HepG2 (cell line): ENCODE data around the gene SEPTIN11. TPM values are rescaled to one million over a fixed set of nuclear protein-coding genes. Genes with fewer than 3 reads are reported as not detected.

ENCODE experiments used
- ATAC-seq: fragments of 200-7000 bp; cut with Tn5 transposase; 3 replicates; pipeline ENCODE4 v1.9.1; 2020; ENCODE audit warnings: mild to moderate bottlenecking, moderate library complexity
- BruUV-seq: library from RNA; stranded (reverse); fragments of 400-500 nt; replicated peaks from 2 replicates; lab custom pipeline; 2021; lab: Mats Ljungman, UMichigan
- CTCF ChIA-PET: fragments of 300-600 bp; formaldehyde crosslinking; extraction: SDS; loops from one replicate; lab custom pipeline; 2021; ENCODE audit warnings: low total read pairs, inconsistent platforms, low intra/inter-chr PET ratio; lab: Yijun Ruan, JAX
- POLR2A ChIA-PET: fragments of 350-600 bp; sonication (Branson Sonifier 250); formaldehyde crosslinking; loops from one replicate; lab custom pipeline; 2020; ENCODE audit warnings: antibody characterized with exemption, inconsistent platforms; lab: Yijun Ruan, JAX
- DNase-seq: peaks from one replicate; pipeline ENCODE4 v3.0.0-alpha.2; 2015; ENCODE audit warnings: low spot score
- FAIRE-seq: peaks from 3 replicates; lab custom pipeline; 2011; peaks lifted over from hg19 to GRCh38; lab: Jason Lieb, UNC
- H2AFZ ChIP-seq: one replicate; pipeline ENCODE4 v1.6.1; 2011; ENCODE audit warnings: low read length, inconsistent platforms
- H3K27ac ChIP-seq: fragments of 300-600 bp; 3 replicates; pipeline ENCODE4 v1.8.0; 2011; ENCODE audit warnings: mixed run types, mild to moderate bottlenecking, mixed read lengths, low read length, inconsistent platforms; ENCODE audit not compliant: insufficient read depth; ENCODE audit errors: extremely low read length
- H3K27me3 ChIP-seq, 2 experiments: fragments of 200-600 bp in 1 of 2; 2 replicates in 1 of 2; 3 replicates in 1 of 2; pipeline versions ENCODE4 v1.6.0 to v1.8.0; 2011; ENCODE audit warnings: low read length in 2 of 2, mild to moderate bottlenecking in 2 of 2, moderate library complexity in 2 of 2, inconsistent platforms in 1 of 2; ENCODE audit not compliant: insufficient read depth in 2 of 2, control insufficient read depth in 1 of 2
- H3K36me3 ChIP-seq, 2 experiments: fragments of 200-600 bp in 1 of 2; replicated peaks in 1 of 2; 2 replicates in 1 of 2; 3 replicates in 1 of 2; pipeline versions ENCODE4 v1.5.1 to v1.8.0; 2011; ENCODE audit warnings: low read length in 2 of 2, inconsistent platforms in 1 of 2; ENCODE audit not compliant: insufficient read depth in 2 of 2, control insufficient read depth in 1 of 2
- H3K4me1 ChIP-seq: 2 replicates; pipeline ENCODE4 v1.5.1; 2012; ENCODE audit warnings: low read length, inconsistent platforms; ENCODE audit not compliant: insufficient read depth
- H3K4me2 ChIP-seq: 2 replicates; pipeline ENCODE4 v1.6.0; 2011; ENCODE audit warnings: low read depth, low read length, inconsistent platforms
- H3K4me3 ChIP-seq, 3 experiments: fragments of 200-600 bp in 1 of 3; sonication (generic), shearing (Covaris generic) in 1 of 3; replicated peaks in 1 of 3; 2 replicates each; pipeline ENCODE4 v1.5.1; 2011 to 2016; ENCODE audit warnings: low read length in 3 of 3, inconsistent platforms in 2 of 3, low read depth in 2 of 3, mild to moderate bottlenecking in 2 of 3, control low read depth in 1 of 3, mixed read lengths in 1 of 3; ENCODE audit not compliant: insufficient read depth in 1 of 3
- H3K79me2 ChIP-seq: one replicate; pipeline ENCODE4 v1.6.1; 2011; ENCODE audit warnings: low read length, inconsistent platforms; ENCODE audit not compliant: insufficient read depth
- H3K9ac ChIP-seq: 2 replicates; pipeline ENCODE4 v1.6.0; 2011; ENCODE audit warnings: mild to moderate bottlenecking, low read depth, low read length, inconsistent platforms; ENCODE audit not compliant: insufficient read depth
- H3K9me3 ChIP-seq: 2 replicates; pipeline ENCODE4 v1.5.1; 2012; ENCODE audit warnings: mild to moderate bottlenecking, low read length
- H4K20me1 ChIP-seq: 2 replicates; pipeline ENCODE4 v1.6.0; 2011; ENCODE audit warnings: inconsistent platforms, mild to moderate bottlenecking, low read length, moderate library complexity; ENCODE audit not compliant: insufficient read depth
- FOXC1 ChIP-seq: sonication (generic); formaldehyde crosslinking; IDR thresholded peaks from 2 replicates; pipeline ENCODE4 v1.8.0; 2022; ENCODE audit warnings: mild to moderate bottlenecking, missing genetic modification reagents, borderline replicate concordance
- IKZF1 ChIP-seq: fragments of 450-650 bp; IDR thresholded peaks from 2 replicates; pipeline ENCODE4 v1.7.1; 2016
- PITX1 ChIP-seq: sonication (generic); formaldehyde crosslinking; IDR thresholded peaks from 2 replicates; pipeline ENCODE4 v1.5.1; 2020; ENCODE audit warnings: mild to moderate bottlenecking, missing genetic modification reagents
- RFX3 ChIP-seq: IDR thresholded peaks from 2 replicates; pipeline ENCODE4 v1.6.1; 2016; ENCODE audit warnings: missing biosample characterization, missing genetic modification reagents
- SMARCC2 ChIP-seq: fragments of 450-650 bp; IDR thresholded peaks from 2 replicates; pipeline ENCODE4 v1.6.1; 2017; ENCODE audit warnings: antibody characterized with exemption, mild to moderate bottlenecking
- SMC3 ChIP-seq: IDR thresholded peaks from 2 replicates; pipeline ENCODE4 v1.6.1; 2011; ENCODE audit warnings: low read length, improper control_type of control experiment
- ZFP37 ChIP-seq: sonication (generic); formaldehyde crosslinking; IDR thresholded peaks from 2 replicates; pipeline ENCODE4 v1.4.0; 2020; ENCODE audit warnings: missing genetic modification reagents, borderline replicate concordance
- ZNF317 ChIP-seq: sonication (generic); formaldehyde crosslinking; IDR thresholded peaks from 2 replicates; pipeline ENCODE4 v1.5.0; 2020; ENCODE audit warnings: mild to moderate bottlenecking, missing genetic modification reagents
- ZNF563 ChIP-seq: sonication (generic); formaldehyde crosslinking; IDR thresholded peaks from 2 replicates; pipeline ENCODE4 v1.8.0; 2022; ENCODE audit warnings: mild to moderate bottlenecking, moderate library complexity, missing genetic modification reagents
- ZNF589 ChIP-seq: sonication (generic); formaldehyde crosslinking; conservative IDR thresholded peaks from 2 replicates; pipeline ENCODE4 v1.8.0; 2022; ENCODE audit warnings: mild to moderate bottlenecking, moderate library complexity, missing genetic modification reagents
- WGBS: methylation state at CpG from one replicate; pipeline ENCODE4 v1.1.6; 2017; ENCODE audit warnings: low lambda C conversion rate; 5-methylcytosine and 5-hydroxymethylcytosine counted together
- in situ Hi-C: cut with HindIII; loops from 2 replicates; pipeline ENCODE4 v1.10.0; 2017; ENCODE audit warnings: low pct_unique_long_range_greater_than_20kb; ENCODE audit not compliant: extremely low pct_ligation_motif_present
- intact Hi-C: fragments of 100-400 bp; cut with micrococcal nuclease; formaldehyde crosslinking; loops from one replicate; pipeline ENCODE4 v1.10.0; 2022; ENCODE audit not compliant: unreplicated experiment
- polyA plus RNA-seq, 8 experiments: library from polyadenylated mRNA; depleted of rRNA in 3 of 8; stranded (reverse) in 7 of 8; unstranded in 1 of 8; fragments of >200 nt; fragmentation: Illumina TruSeq in 4 of 8; extraction: Trizol in 4 of 8; gene quantifications; 2 replicates each; pipeline versions ENCODE4 v1.2.1 to v1.2.3, GENCODE V29; 2011 to 2016; ENCODE audit warnings: low read depth in 4 of 8, missing spikeins in 1 of 8, mixed read lengths in 1 of 8; ENCODE audit not compliant: insufficient read depth in 1 of 8
- total RNA-seq, 5 experiments: library from RNA; depleted of rRNA; stranded (reverse); fragments of >200 nt; fragmentation: Illumina TruSeq; extraction: Trizol; gene quantifications; 2 replicates each; pipeline ENCODE4 v1.2.3, GENCODE V29; 2016; ENCODE audit warnings: low read depth in 1 of 5
- TF ChIP-seq, protein P1 (sequence below): sonication (generic); formaldehyde crosslinking; IDR thresholded peaks from 2 replicates; pipeline ENCODE4 v1.5.1; 2020; ENCODE audit warnings: mild to moderate bottlenecking, missing genetic modification reagents
- TF ChIP-seq, protein P2 (sequence below): fragments of 450-650 bp; IDR thresholded peaks from 2 replicates; pipeline ENCODE4 v1.6.1; 2017; ENCODE audit warnings: mild to moderate bottlenecking
- TF ChIP-seq, protein P3 (sequence below), 2 experiments: sonication (generic) in 1 of 2; formaldehyde crosslinking in 1 of 2; IDR thresholded peaks; 2 replicates each; pipeline versions ENCODE4 v1.6.1 to v1.9.0; 2014 to 2022; ENCODE audit warnings: antibody characterized with exemption in 1 of 2, borderline replicate concordance in 1 of 2, inconsistent platforms in 1 of 2, low read depth in 1 of 2, missing genetic modification reagents in 1 of 2

Gene SEPTIN11
- total and polyA plus RNA-seq, 2 of the 13 experiments (the other 11 are each of a cell fraction or from before 2014, with no cell fraction given), result 28.9 to 47.3 TPM

DNA sequence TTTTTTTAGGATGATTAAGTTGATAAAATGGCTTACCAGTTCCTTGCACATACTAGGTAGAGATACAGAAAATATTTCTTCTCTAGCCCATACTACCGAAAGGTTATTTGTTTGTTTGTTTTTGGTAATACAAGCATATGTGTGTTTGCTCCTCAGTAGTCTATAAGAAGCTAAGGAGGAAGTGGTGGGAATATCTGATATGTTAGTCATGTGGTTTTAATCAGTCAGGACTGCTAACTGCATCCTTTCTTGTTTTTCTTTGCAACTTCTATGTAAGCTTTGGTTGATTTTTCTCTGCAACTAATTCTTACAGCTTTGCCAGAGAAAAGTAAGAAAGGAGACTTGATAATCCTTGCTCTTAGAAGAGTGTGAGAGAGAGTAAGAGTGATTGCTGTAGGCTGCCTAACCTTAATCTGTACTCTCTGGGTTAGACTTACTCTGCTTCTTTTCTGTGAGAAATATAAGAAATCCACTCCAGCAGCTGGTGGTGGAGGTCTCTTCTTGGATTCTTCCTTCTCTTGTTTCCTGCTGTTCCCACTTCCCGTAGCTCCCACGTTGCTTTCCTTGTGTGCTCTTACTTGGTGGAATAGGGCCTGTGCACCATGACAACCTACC, 28.3 kb downstream of the SEPTIN11 start:
- in situ Hi-C loops, result no loop called here
- no peak for FAIRE-seq
- no peak overlapping the region for H3K4me2 ChIP-seq
- no peak for TF ChIP-seq IKZF1
- TF ChIP-seq ZFP37 (CRISPR knock-in tag), result no peak
- TF ChIP-seq PITX1, result no peak
- TF ChIP-seq, protein P1, sequence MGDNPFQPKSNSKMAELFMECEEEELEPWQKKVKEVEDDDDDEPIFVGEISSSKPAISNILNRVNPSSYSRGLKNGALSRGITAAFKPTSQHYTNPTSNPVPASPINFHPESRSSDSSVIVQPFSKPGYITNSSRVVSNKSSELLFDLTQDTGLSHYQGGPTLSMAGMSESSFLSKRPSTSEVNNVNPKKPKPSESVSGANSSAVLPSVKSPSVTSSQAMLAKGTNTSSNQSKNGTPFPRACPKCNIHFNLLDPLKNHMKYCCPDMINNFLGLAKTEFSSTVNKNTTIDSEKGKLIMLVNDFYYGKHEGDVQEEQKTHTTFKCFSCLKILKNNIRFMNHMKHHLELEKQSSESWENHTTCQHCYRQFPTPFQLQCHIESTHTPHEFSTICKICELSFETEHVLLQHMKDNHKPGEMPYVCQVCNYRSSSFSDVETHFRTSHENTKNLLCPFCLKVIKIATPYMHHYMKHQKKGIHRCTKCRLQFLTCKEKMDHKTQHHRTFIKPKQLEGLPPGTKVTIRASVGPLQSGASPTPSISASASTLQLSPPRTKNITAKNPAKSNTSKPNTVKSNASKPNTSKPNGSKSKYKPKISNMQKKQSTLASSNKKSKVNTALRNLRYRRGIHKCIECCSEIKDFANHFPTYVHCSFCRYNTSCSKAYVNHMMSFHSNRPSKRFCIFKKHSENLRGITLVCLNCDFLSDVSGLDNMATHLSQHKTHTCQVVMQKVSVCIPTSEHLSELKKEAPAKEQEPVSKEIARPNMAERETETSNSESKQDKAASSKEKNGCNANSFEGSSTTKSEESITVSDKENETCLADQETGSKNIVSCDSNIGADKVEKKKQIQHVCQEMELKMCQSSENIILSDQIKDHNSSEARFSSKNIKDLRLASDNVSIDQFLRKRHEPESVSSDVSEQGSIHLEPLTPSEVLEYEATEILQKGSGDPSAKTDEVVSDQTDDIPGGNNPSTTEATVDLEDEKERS, result no peak
- TF ChIP-seq ZNF589 (CRISPR knock-in tag), result no peak
- no peak for TF ChIP-seq ZNF563 (CRISPR knock-in tag)
- TF ChIP-seq RFX3 (CRISPR knock-in tag), result no peak
- no peak for TF ChIP-seq SMARCC2
- no peak for TF ChIP-seq FOXC1 (CRISPR knock-in tag)
- no peak for TF ChIP-seq SMC3
- no peak for TF ChIP-seq ZNF317 (CRISPR knock-in tag)
- TF ChIP-seq, protein P2, sequence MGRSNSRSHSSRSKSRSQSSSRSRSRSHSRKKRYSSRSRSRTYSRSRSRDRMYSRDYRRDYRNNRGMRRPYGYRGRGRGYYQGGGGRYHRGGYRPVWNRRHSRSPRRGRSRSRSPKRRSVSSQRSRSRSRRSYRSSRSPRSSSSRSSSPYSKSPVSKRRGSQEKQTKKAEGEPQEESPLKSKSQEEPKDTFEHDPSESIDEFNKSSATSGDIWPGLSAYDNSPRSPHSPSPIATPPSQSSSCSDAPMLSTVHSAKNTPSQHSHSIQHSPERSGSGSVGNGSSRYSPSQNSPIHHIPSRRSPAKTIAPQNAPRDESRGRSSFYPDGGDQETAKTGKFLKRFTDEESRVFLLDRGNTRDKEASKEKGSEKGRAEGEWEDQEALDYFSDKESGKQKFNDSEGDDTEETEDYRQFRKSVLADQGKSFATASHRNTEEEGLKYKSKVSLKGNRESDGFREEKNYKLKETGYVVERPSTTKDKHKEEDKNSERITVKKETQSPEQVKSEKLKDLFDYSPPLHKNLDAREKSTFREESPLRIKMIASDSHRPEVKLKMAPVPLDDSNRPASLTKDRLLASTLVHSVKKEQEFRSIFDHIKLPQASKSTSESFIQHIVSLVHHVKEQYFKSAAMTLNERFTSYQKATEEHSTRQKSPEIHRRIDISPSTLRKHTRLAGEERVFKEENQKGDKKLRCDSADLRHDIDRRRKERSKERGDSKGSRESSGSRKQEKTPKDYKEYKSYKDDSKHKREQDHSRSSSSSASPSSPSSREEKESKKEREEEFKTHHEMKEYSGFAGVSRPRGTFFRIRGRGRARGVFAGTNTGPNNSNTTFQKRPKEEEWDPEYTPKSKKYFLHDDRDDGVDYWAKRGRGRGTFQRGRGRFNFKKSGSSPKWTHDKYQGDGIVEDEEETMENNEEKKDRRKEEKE, result no peak
- TF ChIP-seq, protein P3, sequence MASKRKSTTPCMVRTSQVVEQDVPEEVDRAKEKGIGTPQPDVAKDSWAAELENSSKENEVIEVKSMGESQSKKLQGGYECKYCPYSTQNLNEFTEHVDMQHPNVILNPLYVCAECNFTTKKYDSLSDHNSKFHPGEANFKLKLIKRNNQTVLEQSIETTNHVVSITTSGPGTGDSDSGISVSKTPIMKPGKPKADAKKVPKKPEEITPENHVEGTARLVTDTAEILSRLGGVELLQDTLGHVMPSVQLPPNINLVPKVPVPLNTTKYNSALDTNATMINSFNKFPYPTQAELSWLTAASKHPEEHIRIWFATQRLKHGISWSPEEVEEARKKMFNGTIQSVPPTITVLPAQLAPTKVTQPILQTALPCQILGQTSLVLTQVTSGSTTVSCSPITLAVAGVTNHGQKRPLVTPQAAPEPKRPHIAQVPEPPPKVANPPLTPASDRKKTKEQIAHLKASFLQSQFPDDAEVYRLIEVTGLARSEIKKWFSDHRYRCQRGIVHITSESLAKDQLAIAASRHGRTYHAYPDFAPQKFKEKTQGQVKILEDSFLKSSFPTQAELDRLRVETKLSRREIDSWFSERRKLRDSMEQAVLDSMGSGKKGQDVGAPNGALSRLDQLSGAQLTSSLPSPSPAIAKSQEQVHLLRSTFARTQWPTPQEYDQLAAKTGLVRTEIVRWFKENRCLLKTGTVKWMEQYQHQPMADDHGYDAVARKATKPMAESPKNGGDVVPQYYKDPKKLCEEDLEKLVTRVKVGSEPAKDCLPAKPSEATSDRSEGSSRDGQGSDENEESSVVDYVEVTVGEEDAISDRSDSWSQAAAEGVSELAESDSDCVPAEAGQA (IDR thresholded peaks at IDR 0.05; ENCODE audit: low read depth), result no peak
- TF ChIP-seq, protein P3 (CRISPR knock-in tag; IDR thresholded peaks at IDR 0.05; ENCODE audit: borderline replicate concordance), result no peak

More for the DNA sequence above, 28.3 kb downstream of the SEPTIN11 start:
- intact Hi-C loops, result no loop called here
- POLR2A ChIA-PET, result no interaction called here
- CTCF ChIA-PET, result no interaction called here
- Histone ChIP-seq H3K27ac (no peak overlapping the region), H3K9ac (no peak overlapping the region), H4K20me1 (no peaks in the 10 kb centered on the region), H3K36me3 (no peaks in the 10 kb centered on the region), H3K4me1 (no peaks in the 10 kb centered on the region), H3K79me2 (peaks cover 5% of the 10 kb centered on the region), H3K27me3 (no peaks in the 10 kb centered on the region; a peak in 1 of 5 replicates), H3K4me3 (no peak overlapping the region), H3K9me3 (no peaks in the 10 kb centered on the region), H2AFZ (no peak overlapping the region)
- BruUV-seq, result no TSS peak
- ATAC-seq (no peak), DNase-seq (no peak)
- WGBS, result 96% methylated on average over 3 of the region's 3 CpGs
